B cell (primary cell): Measurements from ENCODE around the gene HAUS7. TPM values are rescaled to one million over a fixed set of nuclear protein-coding genes. Genes with fewer than 3 reads are reported as not detected.

ENCODE experiments used
- ATAC-seq: fragments of 200-7000 bp; cut with Tn5 transposase; one replicate; pipeline ENCODE4 v1.10.0; 2021; ENCODE audit warnings: low read depth, mild to moderate bottlenecking, moderate number of reproducible peaks, moderate library complexity
- CTCF ChIA-PET: fragments of 350-600 bp; sonication (Branson Sonifier 250); formaldehyde crosslinking; loops from one replicate; lab custom pipeline; 2021; ENCODE audit warnings: antibody characterized with exemption, inconsistent platforms; lab: Charles Lee
- POLR2A ChIA-PET: fragments of 350-600 bp; sonication (Branson Sonifier 250); formaldehyde crosslinking; loops from one replicate; lab custom pipeline; 2021; ENCODE audit warnings: antibody characterized with exemption; lab: Charles Lee
- DNase-seq: peaks from one replicate; pipeline ENCODE4 v3.0.0; 2013
- H2AFZ ChIP-seq: 2 replicates; pipeline ENCODE4 v1.6.1; 2012; ENCODE audit warnings: mild to moderate bottlenecking, low read depth, low read length; ENCODE audit not compliant: insufficient read depth, poor library complexity, severe bottlenecking
- H3K27ac ChIP-seq, 2 donors: 1 replicate in 1 of 2; 2 replicates in 1 of 2; pipeline ENCODE4 v1.5.1; 2012 to 2013; ENCODE audit warnings: low read length in 2 of 2, mild to moderate bottlenecking in 2 of 2, moderate library complexity in 1 of 2
- H3K27me3 ChIP-seq, 4 experiments: fragments of 200-600 bp in 1 of 4; sonication (generic) in 1 of 4; replicated peaks in 1 of 4; 1 replicate in 2 of 4; 2 replicates in 2 of 4; pipeline versions ENCODE4 v1.6.1 to v1.7.0; 2013 to 2016; ENCODE audit warnings: low read length in 3 of 4, mild to moderate bottlenecking in 2 of 4, mixed read lengths in 1 of 4, moderate library complexity in 1 of 4; ENCODE audit not compliant: insufficient read depth in 4 of 4, control insufficient read depth in 3 of 4; ENCODE audit errors: control extremely low read depth in 1 of 4
- H3K36me3 ChIP-seq, 2 experiments: replicated peaks in 1 of 2; 1 replicate in 1 of 2; 2 replicates in 1 of 2; pipeline versions ENCODE4 v1.6.1 to v1.7.1; 2013; ENCODE audit warnings: low read length in 1 of 2; ENCODE audit not compliant: insufficient read depth in 2 of 2, control insufficient read depth in 1 of 2; ENCODE audit errors: control extremely low read depth in 1 of 2, extremely low read depth in 1 of 2
- H3K4me1 ChIP-seq, 2 donors: fragments of 200-600 bp in 1 of 2; sonication (generic) in 1 of 2; 1 replicate in 1 of 2; 2 replicates in 1 of 2; pipeline versions ENCODE4 v1.5.1 to v1.6.1; 2013 to 2017; ENCODE audit warnings: low read length in 2 of 2; ENCODE audit not compliant: control insufficient read depth in 2 of 2, insufficient read depth in 2 of 2
- H3K4me2 ChIP-seq: replicated peaks from 2 replicates; pipeline ENCODE3; 2012; ENCODE audit warnings: mild to moderate bottlenecking, low read depth, low read length; ENCODE audit not compliant: poor library complexity, severe bottlenecking
- H3K4me3 ChIP-seq, 5 experiments: fragments of 200-600 bp in 1 of 5; sonication (generic) in 1 of 5; 1 replicate in 3 of 5; 2 replicates in 2 of 5; pipeline versions ENCODE4 v1.5.1 to v1.7.0; 2011 to 2016; ENCODE audit warnings: low read length in 4 of 5, mild to moderate bottlenecking in 4 of 5, low read depth in 2 of 5, control low read depth in 1 of 5, moderate library complexity in 1 of 5; ENCODE audit not compliant: insufficient read depth in 1 of 5; ENCODE audit errors: control extremely low read depth in 1 of 5, extremely low read depth in 1 of 5
- H3K79me2 ChIP-seq: fragments of 200-600 bp; sonication (generic); one replicate; pipeline ENCODE4 v1.6.0; 2016; ENCODE audit warnings: low read length; ENCODE audit not compliant: control insufficient read depth, insufficient read depth
- H3K9ac ChIP-seq: fragments of 200-600 bp; sonication (generic); 2 replicates; pipeline ENCODE4 v1.6.1; 2017; ENCODE audit warnings: mild to moderate bottlenecking, low read length, moderate library complexity
- H3K9me3 ChIP-seq, 3 donors: one replicate each; pipeline versions ENCODE4 v1.6.1 to v1.7.1; 2013; ENCODE audit warnings: low read length in 2 of 3; ENCODE audit not compliant: control insufficient read depth in 2 of 3, insufficient read depth in 1 of 3; ENCODE audit errors: control extremely low read depth in 1 of 3
- H4K20me1 ChIP-seq: 2 replicates; pipeline ENCODE4 v1.6.0; 2012; ENCODE audit warnings: mild to moderate bottlenecking, low read length; ENCODE audit not compliant: insufficient read depth, control insufficient read depth, poor library complexity, severe bottlenecking
- H3K27ac Mint-ChIP-seq: one replicate; pipeline ENCODE4 v1.8.0; 2021; ENCODE audit warnings: mixed read lengths
- H3K27me3 Mint-ChIP-seq: one replicate; pipeline ENCODE4 v1.8.0; 2021; ENCODE audit warnings: mixed read lengths
- H3K4me1 Mint-ChIP-seq: one replicate; pipeline ENCODE4 v1.8.0; 2021; ENCODE audit warnings: mixed read lengths
- H3K4me3 Mint-ChIP-seq: one replicate; pipeline ENCODE4 v1.8.0; 2021; ENCODE audit warnings: mixed read lengths
- H3K9me3 Mint-ChIP-seq: one replicate; pipeline ENCODE4 v1.8.0; 2022; ENCODE audit warnings: mixed read lengths; ENCODE audit not compliant: insufficient read depth
- CTCF ChIP-seq: fragments of 200-600 bp; IDR thresholded peaks from one replicate; pipeline ENCODE4 v1.8.0; 2022; ENCODE audit warnings: antibody characterized with exemption, mild to moderate bottlenecking
- EZH2 ChIP-seq: IDR thresholded peaks from 2 replicates; pipeline ENCODE4 v1.6.1; 2012; ENCODE audit warnings: borderline replicate concordance, low read depth, mild to moderate bottlenecking, moderate library complexity, low read length; ENCODE audit not compliant: insufficient read depth, poor library complexity, severe bottlenecking
- WGBS: methylation state at CpG from one replicate; pipeline ENCODE4 v1.1.5; 2013; ENCODE audit warnings: missing lambda C conversion rate; ENCODE audit not compliant: insufficient coverage; 5-methylcytosine and 5-hydroxymethylcytosine counted together
- intact Hi-C: fragments of 100-400 bp; cut with micrococcal nuclease; formaldehyde crosslinking; loops from one replicate; pipeline ENCODE4 v1.10.0; 2022
- polyA plus RNA-seq: library from polyadenylated mRNA; depleted of rRNA; stranded (reverse); fragments of >200 nt; gene quantifications from 2 replicates; pipeline ENCODE4 v1.2.3, GENCODE V29; 2012
- total RNA-seq, 2 donors: library from RNA; stranded (reverse); fragments of 120-200 nt in 1 of 2; gene quantifications; 1 replicate in 1 of 2; 2 replicates in 1 of 2; pipeline versions ENCODE4 v1.2.3 to v1.2.4, GENCODE V29; 2013 to 2022

The HAUS7 gene
- total and polyA plus RNA-seq, 2 donors (not counting 1 experiment from before 2014, with no cell fraction given), result 25.2 to 26.9 TPM

- 93% methylated on average over 2 of the region's 7 CpGs for WGBS
- TF ChIP-seq CTCF, result no peak
- no peak for TF ChIP-seq EZH2
- H3K4me2 ChIP-seq, result no peak overlapping the region
- CTCF ChIA-PET, result no interaction called here
- no peaks in the 10 kb centered on the region for H3K36me3 ChIP-seq
- intact Hi-C loops, result no loop called here
- DNase-seq (no peak), ATAC-seq (no peak)
- Mint-ChIP-seq H3K27me3 (no peaks in the 10 kb centered on the region), H3K27ac (no peak overlapping the region), H3K9me3 (no peaks in the 10 kb centered on the region), H3K4me1 (peaks cover 2% of the 10 kb centered on the region), H3K4me3 (no peak overlapping the region)
- H3K4me1 ChIP-seq, result peaks cover 1 to 2% of the 10 kb centered on the region in 2 donors
- H2AFZ ChIP-seq, result no peak overlapping the region
- no peaks in the 10 kb centered on the region for H4K20me1 ChIP-seq
- no peaks in the 10 kb centered on the region for H3K27me3 ChIP-seq
- POLR2A ChIA-PET, result no interaction called here
- no peaks in the 10 kb centered on the region for H3K9me3 ChIP-seq
- no peak overlapping the region for H3K9ac ChIP-seq
- no peak overlapping the region for H3K27ac ChIP-seq
- H3K79me2 ChIP-seq, result no peaks in the 10 kb centered on the region
- H3K4me3 ChIP-seq, result no peak overlapping the region
These were observed 63.5 kb downstream of the HAUS7 start for GRCh38 chrX:153406903-153407302.

- intact Hi-C loops, result no loop called here
- H3K27me3 Mint-ChIP-seq, result no peaks in the 10 kb centered on the region
These were observed 64.4 kb downstream of the HAUS7 start for GRCh38 chrX:153406011-153406410.

More at GRCh38 chrX:153406011-153406410, 64.4 kb downstream of the HAUS7 start:
- Histone ChIP-seq H3K27me3 (no peaks in the 10 kb centered on the region), H3K79me2 (no peaks in the 10 kb centered on the region), H3K9me3 (peaks cover 0 to 3% (median 0%) of the 10 kb centered on the region in 3 donors), H4K20me1 (no peaks in the 10 kb centered on the region), H3K36me3 (no peaks in the 10 kb centered on the region), H3K4me1 (no peaks in the 10 kb centered on the region), H2AFZ (no peak overlapping the region), H3K27ac (no peak overlapping the region), H3K4me2 (no peak overlapping the region), H3K9ac (no peak overlapping the region), H3K4me3 (no peak overlapping the region)
- Mint-ChIP-seq H3K27ac (no peak overlapping the region), H3K4me1 (no peaks in the 10 kb centered on the region), H3K9me3 (no peaks in the 10 kb centered on the region), H3K4me3 (no peak overlapping the region)
- WGBS, result 100% methylated on average over 2 of the region's 9 CpGs
- ChIA-PET CTCF (no interaction called here), POLR2A (no interaction called here)
- ATAC-seq (no peak), DNase-seq (no peak)
- no peak for TF ChIP-seq CTCF
- TF ChIP-seq EZH2, result no peak
